Stomach smooth muscle (tissue), 2 donors: ENCODE data around the gene APMAP.
"Not testable (repeated sequence)": the region's sequence is repeated elsewhere in the genome, so short reads cannot be mapped to it uniquely, and the experiment has no call there.

ENCODE experiments used
- H3K27ac ChIP-seq: one replicate; pipeline ENCODE4 v1.7.0; 2013; ENCODE audit warnings: mild to moderate bottlenecking, low read length, inconsistent platforms
- H3K27me3 ChIP-seq, 2 donors: one replicate each; pipeline ENCODE4 v1.7.0; 2013; ENCODE audit warnings: low read length in 2 of 2; ENCODE audit not compliant: insufficient read depth in 2 of 2, control insufficient read depth in 1 of 2
- H3K36me3 ChIP-seq, 2 donors: one replicate each; pipeline ENCODE4 v1.7.0; 2013; ENCODE audit warnings: low read length in 2 of 2; ENCODE audit not compliant: control insufficient read depth in 2 of 2, insufficient read depth in 2 of 2
- H3K4me1 ChIP-seq: one replicate; pipeline ENCODE4 v1.7.0; 2013; ENCODE audit warnings: low read length; ENCODE audit not compliant: control insufficient read depth, insufficient read depth
- H3K4me3 ChIP-seq, 2 donors: one replicate each; pipeline ENCODE4 v1.7.0; 2013; ENCODE audit warnings: low read length in 2 of 2
- H3K9ac ChIP-seq, 2 donors: one replicate each; pipeline ENCODE4 v1.7.0; 2013; ENCODE audit warnings: low read length in 2 of 2, mild to moderate bottlenecking in 1 of 2
- H3K9me3 ChIP-seq, 2 donors: one replicate each; pipeline ENCODE4 v1.7.0; 2013; ENCODE audit warnings: low read length in 2 of 2; ENCODE audit not compliant: control insufficient read depth in 2 of 2
- donor health status: healthy.
- donor health status: Pancreatic carcinoma.

The APMAP gene

GRCh38 chr20:24936526-24937407 lies 55.8 kb downstream of the APMAP start:
- H3K27me3 ChIP-seq: no peaks in the 10 kb centered on the region
- peaks cover 4 to 16% of the 10 kb centered on the region in 2 donors for H3K9me3 ChIP-seq
- no peak overlapping the region for H3K9ac ChIP-seq
- no peaks in the 10 kb centered on the region for H3K4me1 ChIP-seq
- no peak overlapping the region for H3K4me3 ChIP-seq
- H3K36me3 ChIP-seq: no peaks in the 10 kb centered on the region
- H3K27ac ChIP-seq: no peak overlapping the region

DNA sequence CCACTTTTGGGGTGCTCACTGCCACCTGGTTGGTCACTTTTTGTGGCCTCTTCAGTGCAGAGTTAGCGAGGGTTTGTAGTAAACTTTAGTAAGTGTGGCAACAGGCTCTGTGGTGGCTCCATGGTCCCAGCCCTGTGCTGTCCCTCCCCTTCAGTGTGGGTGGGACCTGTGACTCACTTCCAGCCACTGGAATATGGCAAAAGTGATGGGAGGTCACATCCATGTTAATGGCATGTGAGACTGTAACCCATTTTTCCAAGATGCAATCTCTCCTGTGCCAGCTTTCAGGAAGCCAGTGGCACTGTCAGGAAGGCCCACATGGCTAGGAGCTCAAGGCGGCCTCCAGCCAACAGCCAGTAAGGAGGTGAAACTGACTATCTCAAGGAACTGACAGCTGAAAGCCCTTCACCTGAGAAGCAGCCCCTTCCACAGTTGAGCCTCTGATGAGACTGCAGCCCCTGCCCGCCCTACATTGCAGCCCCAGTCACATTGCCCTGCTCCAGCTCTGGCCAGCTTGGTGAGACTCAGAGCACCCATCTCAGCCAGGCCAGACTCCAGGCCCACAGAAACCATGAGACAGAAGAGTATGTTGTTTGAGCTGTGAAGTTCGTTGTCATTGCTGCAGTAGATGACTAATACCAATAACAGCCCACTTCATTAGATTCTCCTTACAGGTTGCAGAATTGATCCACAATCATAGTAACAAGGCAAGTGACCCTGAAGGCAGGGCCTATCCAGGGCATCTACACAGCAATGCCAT lies 56.6 kb downstream of the APMAP start:
- no peaks in the 10 kb centered on the region for H3K36me3 ChIP-seq
- no peaks in the 10 kb centered on the region for H3K27me3 ChIP-seq
- no peak overlapping the region for H3K27ac ChIP-seq
- no peak overlapping the region for H3K4me3 ChIP-seq
- no peaks in the 10 kb centered on the region for H3K4me1 ChIP-seq
- peaks cover under 1 to 10% of the 10 kb centered on the region in 2 donors for H3K9me3 ChIP-seq
- H3K9ac ChIP-seq: no peak overlapping the region

- Histone ChIP-seq H3K4me1 (no peaks in the 10 kb centered on the region), H3K9me3 (peaks cover 0 to 8% of the 10 kb centered on the region in 2 donors), H3K36me3 (no peaks in the 10 kb centered on the region), H3K4me3 (no peak overlapping the region), H3K27me3 (no peaks in the 10 kb centered on the region), H3K27ac (no peak overlapping the region), H3K9ac (no peak overlapping the region)
Measured at GRCh38 chr20:24935140-24935539, 57.4 kb downstream of the APMAP start.

- H3K4me1 ChIP-seq: no peaks in the 10 kb centered on the region
- H3K36me3 ChIP-seq: no peaks in the 10 kb centered on the region
- no peak overlapping the region for H3K4me3 ChIP-seq
- H3K27me3 ChIP-seq: no peaks in the 10 kb centered on the region
- H3K9ac ChIP-seq: no peak overlapping the region
- H3K27ac ChIP-seq: no peak overlapping the region
- peaks cover 0 to 8% of the 10 kb centered on the region in 2 donors for H3K9me3 ChIP-seq
Measured at GRCh38 chr20:24934716-24935115, 57.8 kb downstream of the APMAP start.

DNA sequence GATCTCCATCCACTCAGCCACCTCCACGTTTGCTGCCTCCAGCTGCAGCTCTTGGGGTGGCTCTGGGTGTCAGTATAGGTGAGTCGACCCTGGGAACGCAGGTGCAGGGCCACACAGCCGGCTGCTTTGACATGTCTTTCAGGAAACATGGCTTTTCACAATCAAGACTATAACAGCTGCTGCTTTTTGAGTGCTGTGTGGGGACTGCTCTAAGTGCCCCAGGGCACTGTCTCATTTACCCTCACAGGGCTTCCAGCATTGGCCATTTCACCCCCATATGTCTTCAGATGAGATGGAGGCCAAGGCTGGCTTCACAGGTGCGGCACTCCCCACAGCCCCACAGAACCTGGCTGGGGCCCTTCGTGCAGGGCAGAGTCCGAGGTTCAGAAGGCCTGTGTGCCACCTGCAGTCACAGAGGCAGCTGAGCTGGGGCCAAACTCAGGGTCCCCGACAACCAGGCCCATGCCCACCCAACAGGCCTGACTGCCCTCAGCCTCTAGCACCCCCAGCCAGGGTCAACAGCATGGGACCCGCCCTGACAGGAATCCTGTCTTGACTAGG lies 58.4 kb downstream of the APMAP start:
- no peak overlapping the region for H3K9ac ChIP-seq
- no peaks in the 10 kb centered on the region for H3K4me1 ChIP-seq
- H3K27me3 ChIP-seq: no peaks in the 10 kb centered on the region
- peaks cover 0 to 8% of the 10 kb centered on the region in 2 donors for H3K9me3 ChIP-seq
- no peak overlapping the region for H3K4me3 ChIP-seq
- H3K36me3 ChIP-seq: no peaks in the 10 kb centered on the region
- H3K27ac ChIP-seq: no peak overlapping the region

DNA sequence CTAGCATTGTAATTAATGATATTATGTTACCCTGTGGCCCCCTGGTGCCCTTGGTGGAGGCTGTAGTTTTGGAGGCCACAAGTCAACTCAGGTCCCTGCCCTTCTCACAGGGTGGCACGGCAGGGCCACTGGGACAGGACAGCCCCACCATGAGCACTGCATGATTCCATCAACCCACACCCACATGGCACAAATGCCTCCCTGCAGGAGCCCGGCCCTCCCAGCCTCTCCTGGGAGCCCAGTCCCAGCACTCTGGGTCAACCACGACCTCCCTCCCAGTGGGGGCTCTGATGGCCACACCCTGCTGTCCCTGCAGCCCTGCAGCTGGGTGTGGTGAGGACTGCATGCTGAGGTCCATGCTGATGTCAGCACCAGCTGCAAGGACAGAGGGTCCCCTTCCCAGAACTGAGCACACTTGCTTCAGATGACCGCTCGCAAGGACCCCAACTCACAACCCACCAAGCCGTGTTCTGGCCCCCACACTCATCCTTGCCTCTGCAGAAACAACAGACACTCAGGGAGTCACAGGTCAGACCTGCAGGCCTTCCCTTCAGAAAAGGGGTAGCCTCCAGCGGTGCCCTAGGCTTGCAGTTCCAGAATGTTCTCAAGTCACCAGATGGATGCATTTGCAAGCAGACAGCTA lies 59.2 kb downstream of the APMAP start:
- H3K27me3 ChIP-seq: no peaks in the 10 kb centered on the region
- no peak overlapping the region for H3K9ac ChIP-seq

GRCh38 chr20:24931893-24932292 lies 60.7 kb downstream of the APMAP start:
- H3K9ac ChIP-seq, H3K27me3 ChIP-seq, H3K9me3 ChIP-seq, H3K4me1 ChIP-seq, H3K4me3 ChIP-seq, H3K27ac ChIP-seq, H3K36me3 ChIP-seq: not testable (repeated sequence)

More for the DNA sequence above, 59.2 kb downstream of the APMAP start:
- Histone ChIP-seq H3K4me3 (no peak overlapping the region), H3K27ac (no peak overlapping the region), H3K9me3 (peaks cover 0 to 8% of the 10 kb centered on the region in 2 donors), H3K4me1 (no peaks in the 10 kb centered on the region), H3K36me3 (no peaks in the 10 kb centered on the region)

GRCh38 chr20:24930724-24931688 lies 61.5 kb downstream of the APMAP start:
- H3K4me1 ChIP-seq, H3K36me3 ChIP-seq, H3K9ac ChIP-seq, H3K9me3 ChIP-seq, H3K27ac ChIP-seq, H3K4me3 ChIP-seq, H3K27me3 ChIP-seq: not testable (repeated sequence)

- not testable (repeated sequence) for H3K4me1 ChIP-seq, H3K27ac ChIP-seq, H3K9ac ChIP-seq, H3K27me3 ChIP-seq, H3K36me3 ChIP-seq, H3K4me3 ChIP-seq, H3K9me3 ChIP-seq
Measured at GRCh38 chr20:24929867-24930723, 62.5 kb downstream of the APMAP start.
